Ovary (tissue), 9 donors: Measurements from ENCODE around the gene RAF1. TPM values are rescaled to one million over a fixed set of nuclear protein-coding genes. Genes with fewer than 3 reads are reported as not detected.
"Not testable (repeated sequence)": the region's sequence is repeated elsewhere in the genome, so short reads cannot be mapped to it uniquely, and the experiment has no call there.

Experiments used
- DNase-seq, 5 donors: peaks; one replicate each; pipeline ENCODE4 v3.0.0-alpha.2; 2019 to 2020
- H3K27ac ChIP-seq, 2 donors: fragments of 200-600 bp; one replicate each; pipeline versions ENCODE4 v1.5.1 to v1.8.0; 2019 to 2022
- H3K27me3 ChIP-seq: fragments of 200-600 bp; one replicate; pipeline ENCODE4 v1.8.0; 2022
- H3K36me3 ChIP-seq: fragments of 200-600 bp; sonication (generic); one replicate; pipeline ENCODE4 v1.5.1; 2019
- H3K4me1 ChIP-seq: one replicate; pipeline ENCODE4 v1.8.1; 2013; ENCODE audit warnings: mild to moderate bottlenecking, moderate library complexity; ENCODE audit not compliant: insufficient read depth
- H3K4me3 ChIP-seq: fragments of 200-600 bp; sonication (generic); one replicate; pipeline ENCODE4 v1.5.1; 2017
- H3K9me3 ChIP-seq, 2 donors: fragments of 200-600 bp in 1 of 2; sonication (generic) in 1 of 2; one replicate each; pipeline versions ENCODE4 v1.5.1 to v1.8.1; 2013 to 2019; ENCODE audit warnings: mild to moderate bottlenecking in 1 of 2, moderate library complexity in 1 of 2
- CTCF ChIP-seq, 3 donors: fragments of 450-650 bp in 2 of 3; fragments of 200-600 bp in 1 of 3; IDR thresholded peaks; one replicate each; pipeline versions ENCODE4 v1.5.1 to v1.8.0; 2016 to 2022; ENCODE audit warnings: antibody characterized with exemption in 3 of 3, mild to moderate bottlenecking in 1 of 3
- EP300 ChIP-seq: sonication (generic); formaldehyde crosslinking; IDR thresholded peaks from one replicate; pipeline ENCODE4 v1.6.1; 2017; ENCODE audit warnings: antibody characterized with exemption
- POLR2A ChIP-seq: fragments of 450-650 bp; IDR thresholded peaks from one replicate; pipeline ENCODE4 v1.6.1; 2017; ENCODE audit warnings: antibody characterized with exemption, mild to moderate bottlenecking, moderate library complexity
- WGBS, 3 donors: extraction: QIAGEN DNeasy Blood & Tissue Kit in 1 of 3; methylation state at CpG; one replicate each; pipeline versions ENCODE4 v1.1.5 to v1.1.7; 2013 to 2017; 5-methylcytosine and 5-hydroxymethylcytosine counted together
- intact Hi-C, 4 donors: fragments of 100-400 bp; cut with DNase I; formaldehyde crosslinking; loops; one replicate each; pipeline versions ENCODE4 v1.11.0 to v1.15.1; 2022 to 2023
- polyA plus RNA-seq, 2 donors: library from polyadenylated mRNA; stranded (reverse); fragments of 200-250 nt in 1 of 2; fragments of 350-450 nt in 1 of 2; fragmentation: Illumina TruSeq in 1 of 2; extraction: RNeasy Lipid Tissue Mini Kit (QIAGEN cat#74804) in 1 of 2; gene quantifications; one replicate each; pipeline ENCODE4 v1.2.3, GENCODE V29; 2013 to 2014
- total RNA-seq, 7 donors: library from RNA; depleted of rRNA in 2 of 7; stranded (reverse); fragments of >200 nt in 2 of 7; fragmentation: NEBNext Ultra II Directional in 3 of 7; extraction: Animal tissue kit (Norgen Biotek cat#: 25700) in 3 of 7; gene quantifications; one replicate each; pipeline versions ENCODE4 v1.1.0 to v1.2.4, GENCODE V29; 2016 to 2023
- donor health status: DM: no; HTN: no; CAD: no; lungs with moderate emphysema.
- donor health status: DM: no; HTN: no; CAD: no.
- donor health status: Bipolar disorder and iron deficiency.
- donor health status: DM: yes; HTN: yes; CAD: no.
- donor health status: DM: no; HTN: no; CAD: no.
- donor health status: DM: yes; HTN: yes; CAD: no.

Gene RAF1
- total and polyA plus RNA-seq, 9 donors = 62.1 to 106 (median 78.8) TPM

- Histone ChIP-seq H3K4me1 (no peaks in the 10 kb centered on the region), H3K27ac (no peak within 1 kb of the TSS), H3K27me3 (no peaks in the 10 kb centered on the region), H3K9me3 (no peaks in the 10 kb centered on the region), H3K36me3 (no peaks in the 10 kb centered on the region), H3K4me3 (no peak within 1 kb of the TSS)
- DNase-seq = no peak
- TF ChIP-seq CTCF (IDR thresholded peaks at IDR 0.05) (no peak), EP300 (no peak), POLR2A (no peak)
- intact Hi-C loops = no loop called here
- 40 to 56% (median 47%) methylated on average over 4 of the region's 4 CpGs for WGBS, 3 donors
These were observed 118.5 kb downstream of the RAF1 start, which contains the start of gene MKRN2OS for GRCh38 chr3:12545473-12545791. TSS of gene MKRN2OS (minus strand) at chr3:12545499. CDS start at chr3:12545464, 35 bp downstream.

GRCh38 chr3:12544652-12545472 lies 119.1 kb downstream of the RAF1 start:
- H3K4me3 ChIP-seq = no peak overlapping the region
- H3K9me3 ChIP-seq = no peaks in the 10 kb centered on the region
- DNase-seq = no peak
- no peaks in the 10 kb centered on the region for H3K27me3 ChIP-seq
- 59 to 73% (median 60%) methylated on average over 11 of the region's 11 CpGs for WGBS, 3 donors
- TF ChIP-seq CTCF (IDR thresholded peaks at IDR 0.05) (no peak), EP300 (no peak), POLR2A (no peak)
- H3K36me3 ChIP-seq = no peaks in the 10 kb centered on the region
- no peaks in the 10 kb centered on the region for H3K4me1 ChIP-seq
- intact Hi-C loops = no loop called here
- H3K27ac ChIP-seq = no peak overlapping the region

- H3K27me3 ChIP-seq, intact Hi-C loops, H3K36me3 ChIP-seq, H3K9me3 ChIP-seq, H3K27ac ChIP-seq, DNase-seq, H3K4me3 ChIP-seq, H3K4me1 ChIP-seq: not testable (repeated sequence)
- WGBS, 3 donors = 78 to 84% (median 78%) methylated on average over 12 of the region's 12 CpGs
These were observed 120.4 kb downstream of the RAF1 start for GRCh38 chr3:12543497-12543896.

- Histone ChIP-seq H3K27ac (no peak overlapping the region), H3K36me3 (no peaks in the 10 kb centered on the region), H3K4me3 (no peak overlapping the region), H3K4me1 (no peaks in the 10 kb centered on the region), H3K9me3 (no peaks in the 10 kb centered on the region), H3K27me3 (no peaks in the 10 kb centered on the region)
- DNase-seq = peak in 2 of 5 donors; percentile 20 to 26
- TF ChIP-seq POLR2A (no peak), CTCF (IDR thresholded peaks at IDR 0.05) (no peak), EP300 (no peak)
- intact Hi-C loops = no loop called here
- WGBS, 3 donors = 58 to 71% (median 59%) methylated on average over 8 of the region's 8 CpGs
These were observed 122.3 kb downstream of the RAF1 start for GRCh38 chr3:12541625-12542024.

- Histone ChIP-seq H3K4me3 (no peak overlapping the region), H3K27ac (no peak overlapping the region), H3K4me1 (no peaks in the 10 kb centered on the region), H3K9me3 (no peaks in the 10 kb centered on the region), H3K36me3 (no peaks in the 10 kb centered on the region), H3K27me3 (no peaks in the 10 kb centered on the region)
- intact Hi-C loops = no loop called here
- DNase-seq = no peak
- WGBS, 3 donors = 83 to 89% (median 84%) methylated on average over 6 of the region's 6 CpGs
- no peak for TF ChIP-seq POLR2A
- TF ChIP-seq EP300 = no peak
- TF ChIP-seq CTCF (IDR thresholded peaks at IDR 0.05) = no peak
These were observed 127.5 kb downstream of the RAF1 start for GRCh38 chr3:12536423-12536822.
